K562 (cell line): Measurements from ENCODE around the gene MBOAT1. TPM values are rescaled to one million over a fixed set of nuclear protein-coding genes. Genes with fewer than 3 reads are reported as not detected.

Source experiments
- ARID1B ChIP-seq: fragments of 450-650 bp; IDR thresholded peaks from 2 replicates; pipeline ENCODE4 v1.6.1; 2016; ENCODE audit warnings: antibody characterized with exemption, mild to moderate bottlenecking, inconsistent platforms
- CBFA2T3 ChIP-seq: fragments of 450-650 bp; IDR thresholded peaks from 2 replicates; pipeline ENCODE4 v1.6.1; 2017
- GABPB2 ChIP-seq: fragments of 250-450 bp; sonication (Bioruptor Pico); conservative IDR thresholded peaks from 2 replicates; pipeline ENCODE4 v1.5.1; 2021; ENCODE audit warnings: mild to moderate bottlenecking
- HOXB6 ChIP-seq: fragments of 250-450 bp; sonication (Bioruptor Pico); IDR thresholded peaks from 2 replicates; pipeline ENCODE4 v1.5.1; 2022; ENCODE audit warnings: mild to moderate bottlenecking, borderline replicate concordance
- PML ChIP-seq: IDR thresholded peaks from 2 replicates; pipeline ENCODE4 v1.6.1; 2012; ENCODE audit warnings: low read length, inconsistent platforms
- POLR2A ChIP-seq: fragments of 450-650 bp; conservative IDR thresholded peaks from 2 replicates; pipeline ENCODE4 v1.6.1; 2016
- POLR3G ChIP-seq: IDR thresholded peaks from 2 replicates; pipeline ENCODE4 v1.6.1; 2011; ENCODE audit not compliant: insufficient read length, insufficient replicate concordance; ENCODE audit errors: extremely low read depth
- RAD21 ChIP-seq, 2 experiments: fragments of 250-450 bp in 1 of 2; fragments of 450-650 bp in 1 of 2; sonication (Bioruptor Pico) in 1 of 2; formaldehyde crosslinking in 1 of 2; IDR thresholded peaks in 1 of 2; conservative IDR thresholded peaks in 1 of 2; 2 replicates each; pipeline versions ENCODE4 v1.4.0 to v1.8.0; 2020 to 2022; ENCODE audit warnings: mild to moderate bottlenecking in 2 of 2, moderate library complexity in 1 of 2
- TAL1 ChIP-seq: fragments of 450-650 bp; IDR thresholded peaks from 2 replicates; pipeline ENCODE4 v1.6.1; 2016; ENCODE audit warnings: mild to moderate bottlenecking
- ZNF134 ChIP-seq: fragments of 250-450 bp; sonication (Bioruptor Pico); conservative IDR thresholded peaks from 2 replicates; pipeline ENCODE4 v1.4.0; 2020
- polyA plus RNA-seq, 8 experiments: library from polyadenylated mRNA; depleted of rRNA in 4 of 8; stranded (reverse) in 5 of 8; unstranded in 3 of 8; fragments of >200 nt; fragmentation: Nextera tagmentation in 2 of 8; fragmentation: Illumina TruSeq in 1 of 8; extraction: Ambion mirVana in 2 of 8; extraction: Trizol in 1 of 8; gene quantifications; 2 replicates each; pipeline versions ENCODE4 v1.2.1 to v1.2.3, GENCODE V29; 2011 to 2014; ENCODE audit warnings: inconsistent platforms in 1 of 8, missing spikeins in 1 of 8
- total RNA-seq, 7 experiments: library from RNA; depleted of rRNA in 6 of 7; stranded (reverse); fragments of >200 nt in 6 of 7; fragmentation: Illumina TruSeq in 2 of 7; extraction: Trizol in 2 of 7; gene quantifications; 2 replicates each; pipeline versions ENCODE4 v1.2.1 to v1.2.3, GENCODE V29; 2011 to 2021; ENCODE audit warnings: low replicate concordance in 1 of 7
- TF ChIP-seq, protein P1 (sequence below): sonication (generic); formaldehyde crosslinking; IDR thresholded peaks from 2 replicates; pipeline ENCODE4 v1.8.0; 2022; ENCODE audit warnings: missing genetic modification reagents, mild to moderate bottlenecking, borderline replicate concordance
- TF ChIP-seq, protein P2 (sequence below): fragments of 450-650 bp; IDR thresholded peaks from 2 replicates; pipeline ENCODE4 v1.6.1; 2018; ENCODE audit not compliant: partially characterized antibody

The MBOAT1 gene
- total and polyA plus RNA-seq, 9 of the 15 experiments (the other 6 are each of a cell fraction or from before 2014, with no cell fraction given), result 0.13 to 16.5 (median 10.3) TPM

- TF ChIP-seq CBFA2T3 (peak; percentile 74), GABPB2 (CRISPR knock-in tag) (no peak), PML (0 out of 2 replicates have a peak, but pooled peaks have one; percentile 27), ZNF134 (CRISPR knock-in tag) (no peak), RAD21 (CRISPR knock-in tag; conservative IDR thresholded peaks at IDR 0.05 in 1 of 2, IDR thresholded peaks at IDR 0.05 in 1 of 2) (no peak), POLR3G (no peak), HOXB6 (CRISPR knock-in tag) (no peak), POLR2A (no peak), ARID1B (peak; percentile 58), TAL1 (peak; percentile 62)
- TF ChIP-seq, protein P1, sequence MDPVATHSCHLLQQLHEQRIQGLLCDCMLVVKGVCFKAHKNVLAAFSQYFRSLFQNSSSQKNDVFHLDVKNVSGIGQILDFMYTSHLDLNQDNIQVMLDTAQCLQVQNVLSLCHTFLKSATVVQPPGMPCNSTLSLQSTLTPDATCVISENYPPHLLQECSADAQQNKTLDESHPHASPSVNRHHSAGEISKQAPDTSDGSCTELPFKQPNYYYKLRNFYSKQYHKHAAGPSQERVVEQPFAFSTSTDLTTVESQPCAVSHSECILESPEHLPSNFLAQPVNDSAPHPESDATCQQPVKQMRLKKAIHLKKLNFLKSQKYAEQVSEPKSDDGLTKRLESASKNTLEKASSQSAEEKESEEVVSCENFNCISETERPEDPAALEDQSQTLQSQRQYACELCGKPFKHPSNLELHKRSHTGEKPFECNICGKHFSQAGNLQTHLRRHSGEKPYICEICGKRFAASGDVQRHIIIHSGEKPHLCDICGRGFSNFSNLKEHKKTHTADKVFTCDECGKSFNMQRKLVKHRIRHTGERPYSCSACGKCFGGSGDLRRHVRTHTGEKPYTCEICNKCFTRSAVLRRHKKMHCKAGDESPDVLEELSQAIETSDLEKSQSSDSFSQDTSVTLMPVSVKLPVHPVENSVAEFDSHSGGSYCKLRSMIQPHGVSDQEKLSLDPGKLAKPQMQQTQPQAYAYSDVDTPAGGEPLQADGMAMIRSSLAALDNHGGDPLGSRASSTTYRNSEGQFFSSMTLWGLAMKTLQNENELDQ (CRISPR knock-in tag), result no peak
- TF ChIP-seq, protein P2, sequence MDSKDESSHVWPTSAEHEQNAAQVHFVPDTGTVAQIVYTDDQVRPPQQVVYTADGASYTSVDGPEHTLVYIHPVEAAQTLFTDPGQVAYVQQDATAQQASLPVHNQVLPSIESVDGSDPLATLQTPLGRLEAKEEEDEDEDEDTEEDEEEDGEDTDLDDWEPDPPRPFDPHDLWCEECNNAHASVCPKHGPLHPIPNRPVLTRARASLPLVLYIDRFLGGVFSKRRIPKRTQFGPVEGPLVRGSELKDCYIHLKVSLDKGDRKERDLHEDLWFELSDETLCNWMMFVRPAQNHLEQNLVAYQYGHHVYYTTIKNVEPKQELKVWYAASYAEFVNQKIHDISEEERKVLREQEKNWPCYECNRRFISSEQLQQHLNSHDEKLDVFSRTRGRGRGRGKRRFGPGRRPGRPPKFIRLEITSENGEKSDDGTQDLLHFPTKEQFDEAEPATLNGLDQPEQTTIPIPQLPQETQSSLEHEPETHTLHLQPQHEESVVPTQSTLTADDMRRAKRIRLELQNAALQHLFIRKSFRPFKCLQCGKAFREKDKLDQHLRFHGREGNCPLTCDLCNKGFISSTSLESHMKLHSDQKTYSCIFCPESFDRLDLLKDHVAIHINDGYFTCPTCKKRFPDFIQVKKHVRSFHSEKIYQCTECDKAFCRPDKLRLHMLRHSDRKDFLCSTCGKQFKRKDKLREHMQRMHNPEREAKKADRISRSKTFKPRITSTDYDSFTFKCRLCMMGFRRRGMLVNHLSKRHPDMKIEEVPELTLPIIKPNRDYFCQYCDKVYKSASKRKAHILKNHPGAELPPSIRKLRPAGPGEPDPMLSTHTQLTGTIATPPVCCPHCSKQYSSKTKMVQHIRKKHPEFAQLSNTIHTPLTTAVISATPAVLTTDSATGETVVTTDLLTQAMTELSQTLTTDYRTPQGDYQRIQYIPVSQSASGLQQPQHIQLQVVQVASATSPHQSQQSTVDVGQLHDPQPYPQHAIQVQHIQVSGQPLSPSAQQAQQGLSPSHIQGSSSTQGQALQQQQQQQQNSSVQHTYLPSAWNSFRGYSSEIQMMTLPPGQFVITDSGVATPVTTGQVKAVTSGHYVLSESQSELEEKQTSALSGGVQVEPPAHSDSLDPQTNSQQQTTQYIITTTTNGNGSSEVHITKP, result no peak
- TF ChIP-seq, all 486 proteins: peak for 10
These were observed 22.8 kb upstream of the MBOAT1 start (continued) for GRCh38 chr6:20235041-20235440.
